H1 (cell line): Measurements from ENCODE around the gene MRPS34. TPM values are rescaled to one million over a fixed set of nuclear protein-coding genes. Genes with fewer than 3 reads are reported as not detected.
A peak's percentile ranks its signal among the peaks of the same experiment; 100 is the strongest.

Source experiments
- CHD1 ChIP-seq: IDR thresholded peaks from 2 replicates; pipeline ENCODE4 v1.6.1; 2012; ENCODE audit warnings: low read depth, low read length, improper control_type of control experiment
- EGR1 ChIP-seq: IDR thresholded peaks from 2 replicates; pipeline ENCODE4 v1.6.1; 2011; ENCODE audit warnings: low read depth, low read length, borderline replicate concordance
- GABPA ChIP-seq: IDR thresholded peaks from 2 replicates; pipeline ENCODE4 v1.6.1; 2011; ENCODE audit warnings: mild to moderate bottlenecking, low read length, moderate library complexity, borderline replicate concordance; ENCODE audit not compliant: insufficient read depth
- MAX ChIP-seq: IDR thresholded peaks from 2 replicates; pipeline ENCODE4 v1.6.1; 2012; ENCODE audit warnings: inconsistent platforms
- POU5F1 ChIP-seq: IDR thresholded peaks from 2 replicates; pipeline ENCODE4 v1.6.1; 2011; ENCODE audit warnings: low read depth, mild to moderate bottlenecking, low read length, moderate library complexity
- RAD21 ChIP-seq, 2 experiments: IDR thresholded peaks in 1 of 2; conservative IDR thresholded peaks in 1 of 2; 2 replicates each; pipeline ENCODE4 v1.6.1; 2011; ENCODE audit warnings: low read depth in 2 of 2, low read length in 2 of 2, improper control_type of control experiment in 1 of 2, inconsistent platforms in 1 of 2, mild to moderate bottlenecking in 1 of 2, moderate library complexity in 1 of 2
- RXRA ChIP-seq: IDR thresholded peaks from 2 replicates; pipeline ENCODE4 v1.6.1; 2011; ENCODE audit warnings: low read depth, mild to moderate bottlenecking, low read length, moderate library complexity; ENCODE audit not compliant: insufficient read depth
- SRF ChIP-seq: IDR thresholded peaks from 2 replicates; pipeline ENCODE4 v1.6.1; 2011; ENCODE audit warnings: mild to moderate bottlenecking, low read depth, low read length, moderate library complexity
- SUZ12 ChIP-seq: fragments of 200-600 bp; sonication (generic); IDR thresholded peaks from 2 replicates; pipeline ENCODE4 v1.6.1; 2012; ENCODE audit warnings: mild to moderate bottlenecking, inconsistent platforms, low read length, moderate library complexity, mixed read lengths
- polyA plus RNA-seq, 7 experiments: library from polyadenylated mRNA; depleted of rRNA in 3 of 7; stranded (reverse) in 5 of 7; unstranded in 2 of 7; fragments of >200 nt in 5 of 7; fragments of 200-250 nt in 2 of 7; gene quantifications; 1 replicate in 5 of 7; 2 replicates in 1 of 7; 4 replicates in 1 of 7; pipeline versions ENCODE4 v1.2.1 to v1.2.3, GENCODE V29; 2011 to 2013; ENCODE audit warnings: missing spikeins in 2 of 7, mixed read lengths in 2 of 7
- total RNA-seq: library from RNA; stranded (reverse); fragmentation: NEBNext Ultra II Directional; extraction: Animal tissue kit (Norgen Biotek cat#: 25700); gene quantifications from 2 replicates; pipeline ENCODE4 v1.2.1, GENCODE V29; 2021

Gene MRPS34
- total and polyA plus RNA-seq, 2 of the 8 experiments (the other 6 are each of a cell fraction or from before 2014, with no cell fraction given) = 168 to 252 TPM

GRCh38 chr16:1812732-1813163 is 39.8 kb upstream of the MRPS34 start (continued):
- peak; percentile 63 to 75 for TF ChIP-seq RAD21 (IDR thresholded peaks at IDR 0.05 in 1 of 2, conservative IDR thresholded peaks at IDR 0.05 in 1 of 2; ENCODE audit: low read depth in 2 of 2, low read length in 2 of 2)
- no peak for TF ChIP-seq RXRA
- no peak for TF ChIP-seq SUZ12
- TF ChIP-seq POU5F1 = no peak
- 0 out of 2 replicates have a peak, but pooled peaks have one; percentile 34 for TF ChIP-seq GABPA
- no peak for TF ChIP-seq CHD1
- no peak for TF ChIP-seq SRF
- TF ChIP-seq EGR1 = peak; percentile 79
- TF ChIP-seq MAX = peak; percentile 82
